Measurements from ENCODE around the gene THOC5. TPM values are rescaled to one million over a fixed set of nuclear protein-coding genes. Genes with fewer than 3 reads are reported as not detected.

Gene THOC5
- total RNA-seq, 6 experiments from 2014 or later = 11.9 to 17.4 (median 14.1) TPM

GRCh38 chr22:29521526-29521925 is 32.0 kb downstream of the THOC5 start:
- TF ChIP-seq POLR2A (IDR thresholded peaks at IDR 0.05) (no peak), CTCF (IDR thresholded peaks at IDR 0.05) (no peak)
- WGBS (ENCODE audit: insufficient coverage, low coverage, low lambda C conversion rate, missing lambda C conversion rate) = 98% methylated on average over 7 of the region's 7 CpGs
- H3K9me3 ChIP-seq = no peaks in the 10 kb centered on the region
- no peak overlapping the region for H3K27ac ChIP-seq
- no peak for DNase-seq
- no peaks in the 10 kb centered on the region for H3K27me3 ChIP-seq
- H3K4me3 ChIP-seq = no peak overlapping the region
- H3K36me3 ChIP-seq = peaks cover 0 to 60% (median 21%) of the 10 kb centered on the region in 4 donors
- no peak for ATAC-seq
- intact Hi-C loops (cut with DNase I) = no loop called here
- peaks cover 0 to 34% (median 15%) of the 10 kb centered on the region in 4 donors for H3K4me1 ChIP-seq

- ATAC-seq (peak in 1 of 4 donors; percentile 4), DNase-seq (no peak)
- Histone ChIP-seq H3K4me1 (peaks cover 0 to 35% (median 16%) of the 10 kb centered on the region in 4 donors), H3K27ac (no peak overlapping the region), H3K27me3 (no peaks in the 10 kb centered on the region), H3K4me3 (no peak overlapping the region), H3K9me3 (no peaks in the 10 kb centered on the region), H3K36me3 (peaks cover 0 to 65% (median 21%) of the 10 kb centered on the region in 4 donors)
- intact Hi-C loops (cut with DNase I) = no loop called here
- WGBS (ENCODE audit: insufficient coverage, low coverage, low lambda C conversion rate, missing lambda C conversion rate) = 80% methylated on average over 4 of the region's 4 CpGs
- TF ChIP-seq POLR2A (IDR thresholded peaks at IDR 0.05) = no peak
- TF ChIP-seq CTCF (IDR thresholded peaks at IDR 0.05) = no peak
These were observed 32.7 kb downstream of the THOC5 start for GRCh38 chr22:29520851-29521250.

- TF ChIP-seq POLR2A (IDR thresholded peaks at IDR 0.05) (no peak), CTCF (IDR thresholded peaks at IDR 0.05) (no peak)
- WGBS (ENCODE audit: insufficient coverage, low coverage, low lambda C conversion rate, missing lambda C conversion rate) = no CpG with 5 or more reads among the region's 1 CpG
- Histone ChIP-seq H3K27me3 (no peaks in the 10 kb centered on the region), H3K4me1 (peaks cover 0 to 35% (median 16%) of the 10 kb centered on the region in 4 donors), H3K9me3 (no peaks in the 10 kb centered on the region), H3K4me3 (no peak overlapping the region), H3K36me3 (peaks cover 0 to 67% (median 17%) of the 10 kb centered on the region in 4 donors), H3K27ac (no peak overlapping the region)
- DNase-seq (no peak), ATAC-seq (no peak)
- intact Hi-C loops (cut with DNase I) = no loop called here
These were observed 33.6 kb downstream of the THOC5 start for GRCh38 chr22:29519996-29520395.

- H3K27ac ChIP-seq = peak overlapping the region in 1 of 3 donors; percentile 55
- H3K9me3 ChIP-seq = no peaks in the 10 kb centered on the region
- no CpG with 5 or more reads among the region's 5 CpGs for WGBS (ENCODE audit: insufficient coverage, low coverage, low lambda C conversion rate, missing lambda C conversion rate)
- peaks cover 0 to 67% (median 17%) of the 10 kb centered on the region in 4 donors for H3K36me3 ChIP-seq
- H3K4me1 ChIP-seq = peaks cover 0 to 24% (median 10%) of the 10 kb centered on the region in 4 donors
- H3K4me3 ChIP-seq = no peak overlapping the region
- TF ChIP-seq CTCF (IDR thresholded peaks at IDR 0.05) (no peak), POLR2A (IDR thresholded peaks at IDR 0.05) (no peak)
- intact Hi-C loops (cut with DNase I) = no loop called here
- H3K27me3 ChIP-seq = no peaks in the 10 kb centered on the region
- DNase-seq (no peak), ATAC-seq (no peak)
These were observed 35.1 kb downstream of the THOC5 start for GRCh38 chr22:29518427-29518826.
